Kidney (tissue), 14 donors: ENCODE measurements around the gene ADCK1. TPM values are rescaled to one million over a fixed set of nuclear protein-coding genes. Genes with fewer than 3 reads are reported as not detected.

Experiments
- DNase-seq, 5 donors: peaks; one replicate each; pipeline ENCODE4 v3.0.0-alpha.2; 2013 to 2020
- FAIRE-seq: peaks from 2 replicates; lab custom pipeline; 2012; peaks lifted over from hg19 to GRCh38; lab: Jason Lieb, UNC
- H3K27ac ChIP-seq, 2 donors: one replicate each; pipeline ENCODE4 v1.7.0; 2013; ENCODE audit warnings: low read depth in 2 of 2, low read length in 2 of 2, inconsistent platforms in 1 of 2
- H3K27me3 ChIP-seq: one replicate; pipeline ENCODE4 v1.7.1; 2013; ENCODE audit warnings: low read length, inconsistent platforms; ENCODE audit not compliant: control insufficient read depth, insufficient read depth
- H3K36me3 ChIP-seq, 3 donors: one replicate each; pipeline versions ENCODE4 v1.7.0 to v1.7.1; 2013; ENCODE audit warnings: low read length in 3 of 3, control low read depth in 1 of 3, inconsistent platforms in 1 of 3; ENCODE audit not compliant: insufficient read depth in 3 of 3, control insufficient read depth in 2 of 3
- H3K4me1 ChIP-seq, 3 donors: one replicate each; pipeline versions ENCODE4 v1.7.0 to v1.7.1; 2013; ENCODE audit warnings: low read length in 3 of 3, inconsistent platforms in 1 of 3, low read depth in 1 of 3; ENCODE audit not compliant: control insufficient read depth in 2 of 3, insufficient read depth in 2 of 3
- H3K4me3 ChIP-seq, 3 donors: one replicate each; pipeline versions ENCODE4 v1.7.0 to v1.8.1; 2013; ENCODE audit warnings: low read length in 3 of 3, control low read depth in 1 of 3, inconsistent platforms in 1 of 3
- H3K9ac ChIP-seq, 3 donors: one replicate each; pipeline versions ENCODE4 v1.7.0 to v1.7.1; 2013; ENCODE audit warnings: low read length in 3 of 3, control low read depth in 1 of 3, inconsistent platforms in 1 of 3
- H3K9me3 ChIP-seq, 3 donors: one replicate each; pipeline versions ENCODE4 v1.7.0 to v1.7.1; 2013; ENCODE audit warnings: low read length in 3 of 3, control low read depth in 1 of 3, inconsistent platforms in 1 of 3; ENCODE audit not compliant: control insufficient read depth in 2 of 3, insufficient read depth in 1 of 3
- intact Hi-C: fragments of 100-400 bp; cut with DNase I; formaldehyde crosslinking; loops from one replicate; pipeline ENCODE4 v1.11.1; 2022
- polyA plus RNA-seq: library from polyadenylated mRNA; stranded (reverse); fragments of 350-450 nt; fragmentation: Illumina TruSeq; extraction: RNeasy Lipid Tissue Mini Kit (QIAGEN cat#74804); gene quantifications from one replicate; pipeline ENCODE4 v1.2.3, GENCODE V29; 2014; ENCODE audit warnings: low read depth, low replicate concordance; ENCODE audit not compliant: insufficient read depth
- total RNA-seq: library from RNA; stranded (reverse); fragmentation: NEBNext Ultra II Directional; extraction: Animal tissue kit (Norgen Biotek cat#: 25700); gene quantifications from one replicate; pipeline ENCODE4 v1.2.1, GENCODE V29; 2021
- TF ChIP-seq, protein P1 (sequence below): IDR thresholded peaks from 3 replicates; pipeline ENCODE4 v1.5.1; 2012; ENCODE audit warnings: mild to moderate bottlenecking, moderate library complexity, borderline replicate concordance; ENCODE audit not compliant: insufficient read depth; ENCODE audit errors: extremely low read depth
- donor health status: control.
- donor health status: control.
- donor health status: control.
- donor health status: control.
- donor health status: control.
- donor health status: DM: yes; HTN: yes; CAD: no.
- donor health status: Normal renal cell carcinoma (clear cell type).

The ADCK1 gene
- total and polyA plus RNA-seq, 2 donors from 2014 or later = 8.0 to 10.3 TPM

DNA sequence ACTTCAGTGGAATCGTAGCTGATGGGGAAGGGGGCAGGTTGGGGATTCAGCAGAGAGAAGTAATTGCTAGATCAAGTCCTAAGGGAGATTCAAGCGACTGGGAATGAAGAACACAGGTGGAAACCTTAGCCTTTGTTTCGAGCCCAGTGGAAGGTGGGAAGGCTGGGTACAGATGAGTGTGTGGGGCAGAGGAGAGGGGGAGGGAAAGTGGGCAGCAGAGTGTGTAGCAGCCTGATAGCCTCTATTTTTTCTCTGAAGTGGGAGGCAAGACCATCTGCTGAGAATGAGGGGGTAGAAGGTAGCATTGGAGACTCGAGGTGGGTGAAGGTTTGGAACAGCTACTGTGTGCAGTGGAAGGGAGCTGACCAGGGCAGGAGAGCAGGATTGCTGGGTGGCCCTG is 91.0 kb downstream of the ADCK1 start:
- H3K36me3 ChIP-seq = peaks cover 0 to 9% (median 0%) of the 10 kb centered on the region in 3 donors
- FAIRE-seq (no peak), DNase-seq (peak in 1 of 5 donors; percentile 13)
- H3K9ac ChIP-seq = no peak overlapping the region
- H3K4me3 ChIP-seq = no peak overlapping the region
- intact Hi-C loops = no loop called here
- TF ChIP-seq, protein P1, sequence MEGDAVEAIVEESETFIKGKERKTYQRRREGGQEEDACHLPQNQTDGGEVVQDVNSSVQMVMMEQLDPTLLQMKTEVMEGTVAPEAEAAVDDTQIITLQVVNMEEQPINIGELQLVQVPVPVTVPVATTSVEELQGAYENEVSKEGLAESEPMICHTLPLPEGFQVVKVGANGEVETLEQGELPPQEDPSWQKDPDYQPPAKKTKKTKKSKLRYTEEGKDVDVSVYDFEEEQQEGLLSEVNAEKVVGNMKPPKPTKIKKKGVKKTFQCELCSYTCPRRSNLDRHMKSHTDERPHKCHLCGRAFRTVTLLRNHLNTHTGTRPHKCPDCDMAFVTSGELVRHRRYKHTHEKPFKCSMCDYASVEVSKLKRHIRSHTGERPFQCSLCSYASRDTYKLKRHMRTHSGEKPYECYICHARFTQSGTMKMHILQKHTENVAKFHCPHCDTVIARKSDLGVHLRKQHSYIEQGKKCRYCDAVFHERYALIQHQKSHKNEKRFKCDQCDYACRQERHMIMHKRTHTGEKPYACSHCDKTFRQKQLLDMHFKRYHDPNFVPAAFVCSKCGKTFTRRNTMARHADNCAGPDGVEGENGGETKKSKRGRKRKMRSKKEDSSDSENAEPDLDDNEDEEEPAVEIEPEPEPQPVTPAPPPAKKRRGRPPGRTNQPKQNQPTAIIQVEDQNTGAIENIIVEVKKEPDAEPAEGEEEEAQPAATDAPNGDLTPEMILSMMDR = no peak
- peaks cover 0 to 2% (median 0%) of the 10 kb centered on the region in 3 donors for H3K9me3 ChIP-seq
- no peak overlapping the region for H3K27ac ChIP-seq
- H3K27me3 ChIP-seq = no peaks in the 10 kb centered on the region
- H3K4me1 ChIP-seq = no peaks in the 10 kb centered on the region

DNA sequence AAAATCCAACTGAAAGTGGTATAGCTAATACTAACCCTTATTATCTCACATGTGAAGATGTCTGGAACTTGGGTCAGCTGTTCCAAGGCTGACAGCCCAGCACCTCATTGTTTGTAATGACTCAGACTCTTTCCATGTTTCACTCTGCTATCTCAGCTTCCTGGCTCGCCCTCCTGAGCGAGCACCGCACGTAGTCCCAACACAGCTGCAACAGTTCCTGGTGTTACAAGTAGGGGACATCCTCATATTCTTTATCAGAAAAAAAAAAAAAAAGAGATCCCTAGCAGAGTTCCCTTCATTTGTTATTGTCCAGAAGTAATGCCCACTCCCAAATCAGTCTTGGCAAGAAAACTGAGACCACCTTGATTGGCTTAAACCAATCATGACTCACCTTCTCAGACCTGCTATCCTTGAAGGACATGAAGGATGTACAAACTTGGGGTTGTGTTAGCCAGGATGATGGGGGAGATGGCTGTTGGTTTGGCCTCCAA is 92.5 kb downstream of the ADCK1 start:
- DNase-seq (no peak), FAIRE-seq (no peak)
- Histone ChIP-seq H3K4me3 (no peak overlapping the region), H3K27me3 (no peaks in the 10 kb centered on the region), H3K9ac (no peak overlapping the region), H3K4me1 (no peaks in the 10 kb centered on the region), H3K27ac (no peak overlapping the region), H3K9me3 (peaks cover 0 to 2% (median 0%) of the 10 kb centered on the region in 3 donors), H3K36me3 (peaks cover 0 to 7% (median 0%) of the 10 kb centered on the region in 3 donors)
- intact Hi-C loops = no loop called here
- TF ChIP-seq, protein P1 = no peak

DNA sequence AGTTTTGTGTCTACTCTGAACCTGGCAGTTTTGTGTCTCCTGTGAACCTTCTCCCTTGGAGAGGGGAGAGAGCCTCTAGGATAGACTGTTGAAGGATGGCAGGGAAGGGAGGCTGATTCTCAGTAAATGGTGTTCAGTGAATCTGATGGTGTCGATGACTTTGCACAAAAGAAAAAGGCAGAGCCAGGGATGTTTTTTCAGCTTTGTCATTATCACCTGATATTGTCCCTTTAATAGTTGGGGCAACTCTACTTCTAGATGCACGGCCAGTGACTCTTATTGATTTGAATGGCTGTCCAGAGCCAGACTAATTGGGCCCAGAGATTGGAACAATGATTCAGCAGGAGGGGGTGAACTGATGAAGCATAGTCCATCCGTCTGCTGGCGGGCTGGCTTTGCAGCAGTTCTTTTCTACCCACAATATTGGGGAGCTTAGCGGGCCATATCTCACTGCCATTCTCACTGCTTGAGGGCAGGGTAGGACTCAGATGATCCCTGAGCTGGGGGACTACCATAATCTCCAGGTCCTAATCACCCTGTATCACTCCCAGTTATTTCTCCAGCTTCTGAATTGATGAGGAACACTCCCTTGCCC is 93.1 kb downstream of the ADCK1 start:
- TF ChIP-seq, protein P1 = no peak
- H3K4me3 ChIP-seq = no peak overlapping the region
- intact Hi-C loops = no loop called here
- H3K36me3 ChIP-seq = peaks cover 0 to 1% (median 0%) of the 10 kb centered on the region in 3 donors
- H3K4me1 ChIP-seq = no peaks in the 10 kb centered on the region
- H3K9ac ChIP-seq = no peak overlapping the region
- no peak overlapping the region for H3K27ac ChIP-seq
- no peak for FAIRE-seq
- peaks cover 0 to 2% (median 0%) of the 10 kb centered on the region in 3 donors for H3K9me3 ChIP-seq
- peak in 1 of 5 donors; percentile 4 for DNase-seq
- H3K27me3 ChIP-seq = no peaks in the 10 kb centered on the region
